Pancreas (tissue), 10 donors: ENCODE data around the gene SLC14A1. TPM values are rescaled to one million over a fixed set of nuclear protein-coding genes. Genes with fewer than 3 reads are reported as not detected.

Experiments
- ATAC-seq, 4 donors: fragments of 200-7000 bp; cut with Tn5 transposase; one replicate each; pipeline versions ENCODE4 v1.8.0 to v1.9.1; 2020; ENCODE audit warnings: mild to moderate bottlenecking in 4 of 4, moderate library complexity in 4 of 4
- DNase-seq, 6 donors: peaks; one replicate each; pipeline ENCODE4 v3.0.0-alpha.2; 2020
- FAIRE-seq: peaks from 2 replicates; lab custom pipeline; 2012; peaks lifted over from hg19 to GRCh38; lab: Jason Lieb, UNC
- H3K27ac ChIP-seq, 4 donors: fragments of 200-600 bp; sonication (generic); 1 replicate in 3 of 4; 2 replicates in 1 of 4; pipeline versions ENCODE4 v1.5.0 to v1.8.0; 2020
- H3K27me3 ChIP-seq, 4 donors: fragments of 200-600 bp; one replicate each; pipeline ENCODE4 v1.8.0; 2021
- H3K36me3 ChIP-seq, 3 donors: fragments of 200-600 bp; sonication (generic) in 1 of 3; one replicate each; pipeline versions ENCODE4 v1.5.0 to v1.8.0; 2020 to 2021
- H3K4me1 ChIP-seq, 3 donors: fragments of 200-600 bp; one replicate each; pipeline ENCODE4 v1.8.0; 2021
- H3K4me3 ChIP-seq, 4 donors: fragments of 200-600 bp; sonication (generic) in 2 of 4; one replicate each; pipeline versions ENCODE4 v1.5.0 to v1.8.0; 2020 to 2021
- H3K9me3 ChIP-seq, 4 donors: fragments of 200-600 bp; one replicate each; pipeline ENCODE4 v1.8.0; 2021
- WGBS, 2 donors: extraction: QIAGEN DNeasy Blood & Tissue Kit; methylation state at CpG; one replicate each; pipeline ENCODE4 v1.1.7; 2013; 5-methylcytosine and 5-hydroxymethylcytosine counted together
- intact Hi-C, 3 donors: fragments of 100-400 bp; cut with DNase I; formaldehyde crosslinking; loops; one replicate each; pipeline versions ENCODE4 v1.11.1 to v1.14.2; 2022
- polyA plus RNA-seq, 2 donors: library from polyadenylated mRNA; stranded (reverse); fragments of 200-250 nt; gene quantifications; one replicate each; pipeline ENCODE4 v1.2.3, GENCODE V29; 2013
- total RNA-seq, 6 donors: library from RNA; stranded (reverse); fragmentation: NEBNext Ultra II Directional in 4 of 6; extraction: Animal tissue kit (Norgen Biotek cat#: 25700) in 4 of 6; gene quantifications; one replicate each; pipeline versions ENCODE4 v1.2.1 to v1.2.4, GENCODE V29; 2021 to 2023
- TF ChIP-seq, protein P1 (sequence below), 4 donors: fragments of 200-600 bp; sonication (generic) in 3 of 4; IDR thresholded peaks; one replicate each; pipeline versions ENCODE4 v1.5.0 to v1.8.0; 2021; ENCODE audit warnings: antibody characterized with exemption in 4 of 4
- donor health status: healthy with polysubstance abuse.
- donor health status: DM: no; HTN: no; CAD: no; lungs with moderate emphysema.
- donor health status: DM: no; HTN: no; CAD: no.
- donor health status: control.
- donor health status: control.
- donor health status: Bipolar disorder and iron deficiency.
- donor health status: DM: yes; HTN: yes; CAD: no.
- donor health status: DM: no; HTN: no; CAD: no.
- donor health status: DM: no; HTN: no; CAD: no.
- donor health status: DM: yes; HTN: yes; CAD: no.

Gene SLC14A1
- total and polyA plus RNA-seq, 8 donors, result 0.49 to 2.5 (median 1.1) TPM

DNA sequence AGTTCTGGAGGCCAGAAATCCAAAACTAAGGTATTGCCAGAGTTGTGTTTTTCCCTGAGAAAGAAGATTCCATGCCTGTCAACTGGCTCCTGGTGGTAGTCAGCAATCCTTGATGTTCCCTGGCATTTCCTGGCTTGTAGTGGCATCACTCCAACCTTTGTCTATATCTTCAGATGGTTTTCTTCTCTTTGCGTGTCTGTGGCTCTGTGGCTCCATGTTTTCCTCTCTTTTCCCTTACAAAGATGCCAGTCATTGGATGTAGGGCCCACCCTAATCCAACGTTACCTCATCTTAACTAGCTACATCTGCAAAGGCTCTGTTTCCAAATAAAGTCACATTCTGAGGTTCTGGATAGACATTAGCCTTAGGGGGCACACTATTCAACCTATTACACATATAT is 41.8 kb downstream of the SLC14A1 start:
- Histone ChIP-seq H3K9me3 (no peaks in the 10 kb centered on the region), H3K4me1 (no peaks in the 10 kb centered on the region), H3K27me3 (no peaks in the 10 kb centered on the region), H3K36me3 (no peaks in the 10 kb centered on the region), H3K4me3 (no peak overlapping the region), H3K27ac (no peak overlapping the region)
- intact Hi-C loops, result no loop called here
- FAIRE-seq (no peak), DNase-seq (no peak), ATAC-seq (no peak)
- TF ChIP-seq, protein P1, sequence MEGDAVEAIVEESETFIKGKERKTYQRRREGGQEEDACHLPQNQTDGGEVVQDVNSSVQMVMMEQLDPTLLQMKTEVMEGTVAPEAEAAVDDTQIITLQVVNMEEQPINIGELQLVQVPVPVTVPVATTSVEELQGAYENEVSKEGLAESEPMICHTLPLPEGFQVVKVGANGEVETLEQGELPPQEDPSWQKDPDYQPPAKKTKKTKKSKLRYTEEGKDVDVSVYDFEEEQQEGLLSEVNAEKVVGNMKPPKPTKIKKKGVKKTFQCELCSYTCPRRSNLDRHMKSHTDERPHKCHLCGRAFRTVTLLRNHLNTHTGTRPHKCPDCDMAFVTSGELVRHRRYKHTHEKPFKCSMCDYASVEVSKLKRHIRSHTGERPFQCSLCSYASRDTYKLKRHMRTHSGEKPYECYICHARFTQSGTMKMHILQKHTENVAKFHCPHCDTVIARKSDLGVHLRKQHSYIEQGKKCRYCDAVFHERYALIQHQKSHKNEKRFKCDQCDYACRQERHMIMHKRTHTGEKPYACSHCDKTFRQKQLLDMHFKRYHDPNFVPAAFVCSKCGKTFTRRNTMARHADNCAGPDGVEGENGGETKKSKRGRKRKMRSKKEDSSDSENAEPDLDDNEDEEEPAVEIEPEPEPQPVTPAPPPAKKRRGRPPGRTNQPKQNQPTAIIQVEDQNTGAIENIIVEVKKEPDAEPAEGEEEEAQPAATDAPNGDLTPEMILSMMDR (IDR thresholded peaks at IDR 0.05), result no peak
- WGBS, 2 donors, result 32 to 54% methylated on average over 2 of the region's 2 CpGs

DNA sequence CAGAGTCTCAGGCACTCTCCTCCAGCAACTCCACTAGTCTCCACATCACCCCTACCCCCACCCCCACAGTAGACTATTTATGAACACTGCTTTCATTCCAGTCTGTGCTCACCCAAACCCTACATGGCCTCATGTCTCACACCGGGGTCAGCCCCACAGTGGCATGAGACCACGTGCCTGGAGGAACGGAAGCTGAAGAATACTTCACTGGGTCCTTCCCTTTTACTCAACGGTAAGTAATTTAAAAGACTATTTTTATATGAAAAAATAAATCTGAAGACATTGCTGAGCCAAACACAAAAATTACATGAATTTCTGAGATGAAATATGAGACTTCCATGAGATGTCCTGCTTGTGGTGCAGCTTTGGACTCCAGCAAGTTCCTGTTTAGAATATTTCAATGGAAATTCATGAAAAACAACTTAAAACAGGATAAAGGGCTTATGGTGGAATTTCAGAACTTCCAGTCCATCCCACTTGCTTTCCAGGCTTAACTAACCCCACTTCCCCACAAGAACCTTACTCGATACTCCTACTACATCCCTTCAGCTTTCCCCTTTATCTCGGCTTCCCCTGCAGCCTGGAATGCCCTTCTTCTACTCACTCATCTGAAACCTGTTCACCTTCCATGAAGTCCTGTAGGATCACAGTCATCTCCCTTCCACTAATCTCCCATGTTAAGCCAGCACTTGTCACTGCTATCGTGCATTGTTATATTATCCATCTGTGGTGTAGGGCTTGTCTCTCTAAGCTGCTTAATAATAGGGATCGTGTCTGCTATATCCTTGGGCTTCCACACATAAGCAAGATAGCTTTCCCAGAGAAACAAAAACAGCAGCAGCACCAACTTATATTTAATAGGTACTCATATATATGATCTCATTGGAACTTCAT is 47.9 kb downstream of the SLC14A1 start:
- no peak overlapping the region for H3K27ac ChIP-seq
- no peak for DNase-seq
- ATAC-seq, result no peak
- no peaks in the 10 kb centered on the region for H3K4me1 ChIP-seq
- WGBS, 2 donors, result 67 to 83% methylated on average over 8 of the region's 8 CpGs
- intact Hi-C loops, result no loop called here
- TF ChIP-seq, protein P1 (IDR thresholded peaks at IDR 0.05), result no peak
- no peak for FAIRE-seq
- no peaks in the 10 kb centered on the region for H3K36me3 ChIP-seq
- H3K27me3 ChIP-seq, result no peaks in the 10 kb centered on the region
- H3K4me3 ChIP-seq, result no peak overlapping the region
- no peaks in the 10 kb centered on the region for H3K9me3 ChIP-seq

DNA sequence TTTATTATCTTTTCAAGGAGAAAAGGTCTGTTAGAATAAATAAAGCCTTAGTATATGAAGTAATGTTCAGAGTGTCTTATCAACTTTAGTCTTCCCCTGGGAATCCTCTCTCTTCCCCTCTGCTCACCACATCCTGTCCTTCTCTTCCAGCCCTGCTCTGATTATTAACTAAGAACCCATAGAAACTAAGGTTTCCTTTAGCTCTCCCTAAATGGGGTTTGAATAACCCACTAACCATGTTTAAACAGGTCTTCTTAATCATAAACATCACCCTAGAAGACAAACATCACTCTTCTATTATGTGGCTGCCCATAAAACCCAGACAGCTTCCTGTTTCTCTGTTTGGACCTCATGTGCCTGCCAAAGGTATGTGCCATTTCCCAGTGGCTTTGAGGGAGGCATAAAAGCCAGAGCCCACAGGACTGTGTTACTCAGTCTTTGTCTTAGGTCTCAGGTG is 50.1 kb downstream of the SLC14A1 start:
- FAIRE-seq (no peak), ATAC-seq (no peak), DNase-seq (no peak)
- Histone ChIP-seq H3K4me3 (no peak overlapping the region), H3K27me3 (no peaks in the 10 kb centered on the region), H3K9me3 (no peaks in the 10 kb centered on the region), H3K27ac (no peak overlapping the region), H3K36me3 (no peaks in the 10 kb centered on the region), H3K4me1 (no peaks in the 10 kb centered on the region)
- TF ChIP-seq, protein P1 (IDR thresholded peaks at IDR 0.05), result no peak
- intact Hi-C loops, result no loop called here

DNA sequence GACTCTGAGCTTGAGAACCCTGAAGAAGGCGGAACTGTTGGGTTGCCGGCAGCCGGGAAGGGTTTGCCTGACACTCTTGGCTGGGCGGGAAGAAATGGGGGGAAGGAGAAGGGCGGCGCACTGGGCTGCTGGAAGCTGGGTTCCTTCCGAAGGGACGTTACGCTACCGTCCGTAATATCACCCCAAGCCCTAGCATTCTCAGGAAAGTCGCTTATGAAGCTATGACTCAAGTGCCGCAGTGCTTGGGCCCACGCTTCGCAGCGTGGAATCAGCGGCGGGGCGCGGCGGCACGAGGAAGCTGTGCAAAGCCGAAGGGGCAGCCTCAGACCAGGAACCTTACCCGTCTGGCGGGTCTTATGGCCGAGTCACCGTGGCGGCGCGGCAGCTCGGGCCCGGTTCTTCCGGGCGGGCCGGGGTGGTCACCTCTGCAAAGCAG is 51.3 kb downstream of the SLC14A1 start:
- FAIRE-seq, result no peak
- TF ChIP-seq, protein P1 (IDR thresholded peaks at IDR 0.05), result no peak
- WGBS, 2 donors, result 10 to 16% methylated on average over 34 to 35 of the region's 35 CpGs

DNA sequence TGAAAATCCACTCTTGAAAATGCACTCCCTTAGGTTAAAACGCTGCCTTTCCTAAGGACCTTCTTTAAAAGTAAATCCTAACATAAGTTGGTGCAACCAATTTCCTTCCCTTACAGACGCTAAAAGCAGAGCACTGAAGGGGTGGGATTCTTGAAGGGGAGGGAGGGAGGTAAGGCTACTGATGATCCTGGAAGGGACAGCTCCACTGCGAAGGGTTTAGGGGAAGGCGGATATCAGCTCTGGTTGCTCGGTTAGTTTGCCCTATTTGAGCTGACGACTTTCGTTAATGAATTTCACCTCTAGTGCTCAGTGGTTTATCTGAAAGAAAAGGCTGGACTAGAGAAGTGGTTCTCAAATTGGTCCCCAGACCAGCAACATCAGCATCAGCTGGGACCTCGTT is 51.8 kb downstream of the SLC14A1 start:
- FAIRE-seq, result no peak
- Histone ChIP-seq H3K36me3 (no peaks in the 10 kb centered on the region), H3K4me1 (no peaks in the 10 kb centered on the region), H3K27ac (no peak overlapping the region), H3K27me3 (no peaks in the 10 kb centered on the region), H3K9me3 (no peaks in the 10 kb centered on the region), H3K4me3 (peak overlapping the region; percentile 32 to 59 (median 45))
- WGBS, 2 donors, result 57 to 61% methylated on average over 8 of the region's 8 CpGs
- no peak for DNase-seq
- TF ChIP-seq, protein P1 (IDR thresholded peaks at IDR 0.05), result no peak
- intact Hi-C loops, result no loop called here
- ATAC-seq, result peak in 3 of 4 donors; percentile 14 to 32 (median 20)

More for the DNA sequence above, 51.3 kb downstream of the SLC14A1 start:
- peak; percentile 66 to 87 (median 73) for DNase-seq
- H3K4me1 ChIP-seq, result no peaks in the 10 kb centered on the region
- no peak overlapping the region for H3K27ac ChIP-seq
- intact Hi-C loops, result no loop called here
- peak; percentile 97 to 99 (median 98) for ATAC-seq
- no peaks in the 10 kb centered on the region for H3K9me3 ChIP-seq
- H3K4me3 ChIP-seq, result peak overlapping the region; percentile 32 to 59 (median 45)
- H3K36me3 ChIP-seq, result no peaks in the 10 kb centered on the region
- no peaks in the 10 kb centered on the region for H3K27me3 ChIP-seq
